ENCODE data around the gene SCLY. TPM values are rescaled to one million over a fixed set of nuclear protein-coding genes. Genes with fewer than 3 reads are reported as not detected.

Gene SCLY
- total RNA-seq, 1 donor from 2014 or later: 44.0 TPM

DNA sequence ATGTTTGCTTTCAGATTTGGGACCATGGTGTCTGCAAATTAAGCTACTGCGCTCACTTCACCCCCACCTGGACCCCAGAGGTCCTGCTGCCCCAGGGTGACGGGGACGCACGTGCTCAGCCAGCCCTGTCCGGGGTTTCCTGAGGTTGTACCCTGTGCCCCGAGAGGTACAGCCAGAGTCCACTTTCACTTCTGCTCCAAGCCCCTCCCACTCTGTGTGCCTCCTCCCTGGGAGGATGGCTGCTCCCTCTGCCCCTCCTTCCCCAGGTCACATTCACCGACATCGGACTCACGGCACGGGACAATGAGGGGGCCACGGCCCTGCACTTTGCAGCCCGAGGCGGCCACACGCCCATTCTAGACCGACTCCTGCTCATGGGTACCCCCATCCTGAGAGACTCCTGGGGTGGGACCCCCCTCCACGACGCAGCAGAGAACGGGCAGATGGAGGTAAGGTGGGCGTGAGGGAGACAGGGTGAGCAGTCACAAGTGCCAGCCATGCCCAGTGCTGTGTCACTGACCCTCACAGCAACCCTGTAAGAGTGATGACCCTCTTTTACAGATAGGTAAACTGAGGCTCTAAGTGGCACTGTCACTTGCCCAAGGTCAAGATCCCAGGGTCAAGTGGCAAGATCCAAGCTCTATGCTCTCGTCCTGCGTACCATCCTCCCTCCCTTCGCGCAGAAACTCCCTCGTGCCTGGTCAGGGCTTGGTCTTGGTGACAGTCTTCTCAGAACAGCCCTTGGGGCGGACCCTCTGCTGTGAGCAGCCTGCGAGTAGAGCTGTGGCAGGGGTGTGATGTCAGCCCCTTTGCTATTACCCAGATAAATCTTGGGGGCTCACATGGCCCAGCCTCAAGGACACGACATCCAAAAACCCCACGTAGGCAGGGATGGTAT is 47.0 kb downstream of the SCLY start:
- Mint-ChIP-seq H3K4me3 (ENCODE audit: unreplicated experiment) (peak overlapping the region; percentile 65), H3K4me1 (ENCODE audit: low read depth, unreplicated experiment) (peaks cover 13% of the 10 kb centered on the region), H3K27ac (ENCODE audit: unreplicated experiment) (peak overlapping the region; percentile 97), H3K36me3 (ENCODE audit: unreplicated experiment) (peaks cover 2% of the 10 kb centered on the region), H3K9me3 (ENCODE audit: unreplicated experiment) (peaks cover 17% of the 10 kb centered on the region), H3K27me3 (ENCODE audit: unreplicated experiment) (peaks cover 13% of the 10 kb centered on the region)
- TF ChIP-seq, protein P1, sequence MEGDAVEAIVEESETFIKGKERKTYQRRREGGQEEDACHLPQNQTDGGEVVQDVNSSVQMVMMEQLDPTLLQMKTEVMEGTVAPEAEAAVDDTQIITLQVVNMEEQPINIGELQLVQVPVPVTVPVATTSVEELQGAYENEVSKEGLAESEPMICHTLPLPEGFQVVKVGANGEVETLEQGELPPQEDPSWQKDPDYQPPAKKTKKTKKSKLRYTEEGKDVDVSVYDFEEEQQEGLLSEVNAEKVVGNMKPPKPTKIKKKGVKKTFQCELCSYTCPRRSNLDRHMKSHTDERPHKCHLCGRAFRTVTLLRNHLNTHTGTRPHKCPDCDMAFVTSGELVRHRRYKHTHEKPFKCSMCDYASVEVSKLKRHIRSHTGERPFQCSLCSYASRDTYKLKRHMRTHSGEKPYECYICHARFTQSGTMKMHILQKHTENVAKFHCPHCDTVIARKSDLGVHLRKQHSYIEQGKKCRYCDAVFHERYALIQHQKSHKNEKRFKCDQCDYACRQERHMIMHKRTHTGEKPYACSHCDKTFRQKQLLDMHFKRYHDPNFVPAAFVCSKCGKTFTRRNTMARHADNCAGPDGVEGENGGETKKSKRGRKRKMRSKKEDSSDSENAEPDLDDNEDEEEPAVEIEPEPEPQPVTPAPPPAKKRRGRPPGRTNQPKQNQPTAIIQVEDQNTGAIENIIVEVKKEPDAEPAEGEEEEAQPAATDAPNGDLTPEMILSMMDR (IDR thresholded peaks at IDR 0.05; ENCODE audit: partially characterized antibody, unreplicated experiment): no peak
- DNase-seq: peak; percentile 23

DNA sequence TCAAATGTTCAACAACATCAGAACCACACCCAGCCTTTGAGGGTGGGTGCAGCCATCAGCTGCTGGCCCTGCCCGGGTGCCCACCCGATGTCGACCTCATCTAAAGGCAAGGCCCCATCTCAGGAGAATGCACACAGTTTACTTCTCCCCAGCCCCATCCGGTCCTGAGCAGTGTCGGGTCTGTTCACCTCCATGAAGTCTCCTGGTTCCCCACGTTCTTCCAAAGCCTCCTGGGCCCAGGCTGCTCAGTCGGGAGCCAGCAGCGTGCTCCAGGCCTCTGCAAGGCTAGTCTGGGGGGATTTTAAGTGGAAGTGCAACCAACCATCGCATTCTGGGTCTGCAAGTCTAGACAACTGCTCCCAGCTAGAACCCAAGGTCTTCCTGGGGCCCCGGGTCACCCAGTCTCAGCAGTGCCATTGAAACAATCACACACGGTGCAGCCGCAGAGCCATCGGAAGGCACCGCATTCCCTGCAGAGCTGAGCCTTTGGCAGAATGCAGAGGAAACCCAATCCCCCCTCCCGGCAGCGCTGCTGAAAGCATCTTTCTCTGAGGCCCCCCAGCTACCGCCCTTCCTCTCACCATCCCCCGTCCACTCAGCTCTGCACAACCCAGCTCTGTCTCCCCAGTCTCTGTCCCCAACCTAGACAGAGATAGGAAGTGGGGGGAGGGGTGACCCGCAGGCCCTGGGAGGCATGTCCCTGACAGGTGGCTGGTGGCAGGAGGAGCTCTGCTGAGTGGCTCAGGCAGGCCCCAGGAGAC is 47.8 kb downstream of the SCLY start:
- H3K27ac Mint-ChIP-seq (ENCODE audit: unreplicated experiment): peak overlapping the region; percentile 97
- peak; percentile 90 for DNase-seq
- TF ChIP-seq, protein P1 (IDR thresholded peaks at IDR 0.05; ENCODE audit: partially characterized antibody, unreplicated experiment): no peak

DNA sequence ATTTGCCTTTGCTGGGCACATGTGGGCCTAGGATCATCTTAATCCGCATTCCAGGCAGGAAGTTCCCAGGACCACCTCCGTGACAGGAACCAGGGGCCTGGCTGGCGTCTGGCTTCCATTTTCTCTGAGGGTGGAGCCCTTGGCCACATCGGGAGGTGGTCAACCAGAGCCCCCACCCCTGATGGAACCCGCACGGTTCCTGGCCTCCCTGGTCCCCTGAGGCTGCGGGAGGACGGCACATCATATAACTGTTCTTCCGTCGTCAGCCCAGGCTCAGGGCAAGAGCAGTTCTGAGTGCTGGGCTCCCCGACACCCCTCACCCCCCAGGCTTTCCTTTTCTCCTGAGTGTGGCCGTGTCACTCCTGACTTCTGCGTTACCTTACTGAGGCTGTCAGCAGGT is 52.8 kb downstream of the SCLY start:
- no peak overlapping the region for H3K27ac Mint-ChIP-seq (ENCODE audit: unreplicated experiment)
- H3K4me1 Mint-ChIP-seq (ENCODE audit: low read depth, unreplicated experiment): peaks cover 2% of the 10 kb centered on the region
- H3K36me3 Mint-ChIP-seq (ENCODE audit: unreplicated experiment): peaks cover 10% of the 10 kb centered on the region
- TF ChIP-seq, protein P1 (IDR thresholded peaks at IDR 0.05; ENCODE audit: partially characterized antibody, unreplicated experiment): no peak
- DNase-seq: no peak
- peaks cover 14% of the 10 kb centered on the region for H3K27me3 Mint-ChIP-seq (ENCODE audit: unreplicated experiment)
- no peak overlapping the region for H3K4me3 Mint-ChIP-seq (ENCODE audit: unreplicated experiment)
- H3K9me3 Mint-ChIP-seq (ENCODE audit: unreplicated experiment): peaks cover 19% of the 10 kb centered on the region

More for the DNA sequence above, 47.8 kb downstream of the SCLY start:
- peaks cover 10% of the 10 kb centered on the region for H3K36me3 Mint-ChIP-seq (ENCODE audit: unreplicated experiment)
- H3K4me1 Mint-ChIP-seq (ENCODE audit: low read depth, unreplicated experiment): peaks cover 12% of the 10 kb centered on the region
- H3K27me3 Mint-ChIP-seq (ENCODE audit: unreplicated experiment): peaks cover 13% of the 10 kb centered on the region
- peak overlapping the region; percentile 65 for H3K4me3 Mint-ChIP-seq (ENCODE audit: unreplicated experiment)
- H3K9me3 Mint-ChIP-seq (ENCODE audit: unreplicated experiment): peaks cover 17% of the 10 kb centered on the region

DNA sequence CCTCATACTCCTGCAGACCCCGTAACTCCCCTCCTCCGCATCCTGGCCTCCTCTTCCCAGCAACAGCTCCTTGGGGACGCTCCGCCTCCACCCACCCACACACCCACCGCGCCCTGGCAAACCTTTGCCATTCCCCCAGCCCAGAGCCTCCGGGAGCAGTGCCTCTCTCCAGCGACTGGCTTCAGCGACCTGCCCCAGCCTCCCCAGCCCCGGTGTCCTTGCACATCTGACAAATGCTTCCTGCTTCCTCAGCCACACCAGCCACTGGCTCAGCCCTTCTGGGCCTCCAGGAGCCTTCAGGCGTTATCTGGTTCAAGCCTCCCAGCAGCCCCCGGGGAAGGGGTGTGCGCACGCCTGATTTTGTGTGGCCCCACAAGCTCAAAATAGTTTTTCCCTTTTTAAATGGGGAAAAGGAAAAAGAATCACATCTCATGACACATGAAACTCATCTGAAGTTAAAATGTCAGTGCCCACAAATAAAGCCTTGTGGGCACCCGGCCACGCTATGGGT is 53.6 kb downstream of the SCLY start:
- peaks cover 11% of the 10 kb centered on the region for H3K27me3 Mint-ChIP-seq (ENCODE audit: unreplicated experiment)
- H3K27ac Mint-ChIP-seq (ENCODE audit: unreplicated experiment): no peak overlapping the region
- H3K4me3 Mint-ChIP-seq (ENCODE audit: unreplicated experiment): no peak overlapping the region
- TF ChIP-seq, protein P1 (IDR thresholded peaks at IDR 0.05; ENCODE audit: partially characterized antibody, unreplicated experiment): no peak
- H3K9me3 Mint-ChIP-seq (ENCODE audit: unreplicated experiment): peaks cover 16% of the 10 kb centered on the region
- peak; percentile 14 for DNase-seq
- H3K36me3 Mint-ChIP-seq (ENCODE audit: unreplicated experiment): peaks cover 10% of the 10 kb centered on the region
- peaks cover 2% of the 10 kb centered on the region for H3K4me1 Mint-ChIP-seq (ENCODE audit: low read depth, unreplicated experiment)

Measured in glutamatergic neuron (in vitro differentiated cells).